T47D (cell line): ENCODE results near the gene PAK1IP1.
A peak's percentile ranks its signal among the peaks of the same experiment; 100 is the strongest.
"Not testable (repeated sequence)": the region's sequence is repeated elsewhere in the genome, so short reads cannot be mapped to it uniquely, and the experiment has no call there.

Source experiments
- DNase-seq, 2 experiments: peaks; one replicate each; pipeline versions ENCODE4 v3.0.0 to v3.0.0-alpha.2; 2011 to 2012; ENCODE audit warnings: low read depth in 1 of 2, low spot score in 1 of 2
- JUND ChIP-seq: IDR thresholded peaks from 2 replicates; pipeline ENCODE4 v1.6.1; 2012; ENCODE audit warnings: low read depth
- in situ Hi-C: cut with HindIII; loops from 2 replicates; pipeline ENCODE4 v1.10.0; 2016; ENCODE audit warnings: low sequenced_read_pairs, low pct_unique_long_range_greater_than_20kb

Gene PAK1IP1

GRCh38 chr6:10742251-10742650, 47.5 kb downstream of the PAK1IP1 start:
- TF ChIP-seq JUND: no peak
- in situ Hi-C loops: no loop called here
- no peak for DNase-seq

- no peak for DNase-seq
- in situ Hi-C loops: no loop called here
- no peak for TF ChIP-seq JUND
These were observed 48.7 kb downstream of the PAK1IP1 start for GRCh38 chr6:10743515-10743914.

GRCh38 chr6:10745116-10745515, 50.3 kb downstream of the PAK1IP1 start:
- in situ Hi-C loops: no loop called here
- TF ChIP-seq JUND: no peak
- DNase-seq: no peak

- no peak for TF ChIP-seq JUND
- in situ Hi-C loops: no loop called here
- DNase-seq: no peak
These were observed 52.1 kb downstream of the PAK1IP1 start for GRCh38 chr6:10746915-10747250.

GRCh38 chr6:10747251-10747972, 52.6 kb downstream of the PAK1IP1 start, which contains the start of gene TMEM14B:
Gene TMEM14B (plus strand): TSS chr6:10747805. CDS start chr6:10749246, 1,441 bp downstream.
- DNase-seq: peak; percentile 95 to 98
- TF ChIP-seq JUND: no peak
- in situ Hi-C loops: no loop called here

- DNase-seq: no peak
These were observed 55.0 kb downstream of the PAK1IP1 start for GRCh38 chr6:10749734-10750133.

GRCh38 chr6:10750568-10750967, 55.8 kb downstream of the PAK1IP1 start:
- in situ Hi-C loops, DNase-seq: not testable (repeated sequence)

More at GRCh38 chr6:10749734-10750133, 55.0 kb downstream of the PAK1IP1 start:
- in situ Hi-C loops: no loop called here
- TF ChIP-seq JUND: no peak

- DNase-seq, in situ Hi-C loops: not testable (repeated sequence)
These were observed 57.0 kb downstream of the PAK1IP1 start for GRCh38 chr6:10751757-10752156.

GRCh38 chr6:10756085-10756484, 61.3 kb downstream of the PAK1IP1 start:
- TF ChIP-seq JUND: no peak
- no peak for DNase-seq
- in situ Hi-C loops: no loop called here
